H9 (cell line): ENCODE results near the gene TK2. TPM values are rescaled to one million over a fixed set of nuclear protein-coding genes. Genes with fewer than 3 reads are reported as not detected.

Experiments
- DNase-seq: peaks from one replicate; pipeline ENCODE4 v3.0.0-alpha.2; 2017
- H2AFZ ChIP-seq: one replicate; pipeline ENCODE4 v1.6.1; 2013; ENCODE audit warnings: mild to moderate bottlenecking, low read length, control low read depth, moderate library complexity
- H2AK5ac ChIP-seq: 2 replicates; pipeline ENCODE4 v1.6.1; 2013; ENCODE audit warnings: low read length, control low read depth, mixed read lengths; ENCODE audit not compliant: insufficient read length
- H2BK120ac ChIP-seq: one replicate; pipeline ENCODE4 v1.6.1; 2013; ENCODE audit warnings: low read depth, mild to moderate bottlenecking, low read length, control low read depth, inconsistent platforms; ENCODE audit not compliant: poor library complexity, severe bottlenecking
- H2BK12ac ChIP-seq: 2 replicates; pipeline ENCODE4 v1.6.1; 2013; ENCODE audit warnings: low read length, control low read depth, mixed read lengths, low read depth; ENCODE audit not compliant: insufficient read length
- H2BK15ac ChIP-seq: 2 replicates; pipeline ENCODE4 v1.6.1; 2013; ENCODE audit warnings: low read depth, low read length, control low read depth
- H2BK20ac ChIP-seq: one replicate; pipeline ENCODE4 v1.6.1; 2013; ENCODE audit warnings: low read depth, mild to moderate bottlenecking, low read length, control low read depth, inconsistent platforms; ENCODE audit not compliant: poor library complexity, severe bottlenecking
- H2BK5ac ChIP-seq: 2 replicates; pipeline ENCODE4 v1.6.1; 2013; ENCODE audit warnings: low read length, control low read depth, mixed read lengths; ENCODE audit not compliant: insufficient read length
- H3K14ac ChIP-seq: 2 replicates; pipeline ENCODE4 v1.6.1; 2013; ENCODE audit warnings: low read length, control low read depth; ENCODE audit not compliant: insufficient read depth
- H3K18ac ChIP-seq: 2 replicates; pipeline ENCODE4 v1.6.1; 2013; ENCODE audit warnings: low read depth, mild to moderate bottlenecking, mixed read lengths, low read length, control low read depth; ENCODE audit not compliant: insufficient read length
- H3K23ac ChIP-seq: 2 replicates; pipeline ENCODE4 v1.6.1; 2013; ENCODE audit warnings: low read length, control low read depth, mixed read lengths, low read depth; ENCODE audit not compliant: insufficient read length
- H3K23me2 ChIP-seq: 2 replicates; pipeline ENCODE4 v1.6.1; 2013; ENCODE audit warnings: low read depth, mild to moderate bottlenecking, mixed read lengths, low read length, control low read depth; ENCODE audit not compliant: insufficient read length, poor library complexity, severe bottlenecking
- H3K27ac ChIP-seq: 2 replicates; pipeline ENCODE4 v1.5.1; 2013; ENCODE audit warnings: low read length, control low read depth, mixed read lengths, low read depth; ENCODE audit not compliant: insufficient read length
- H3K27me3 ChIP-seq: 2 replicates; pipeline ENCODE4 v1.6.1; 2013; ENCODE audit warnings: low read length, control low read depth, inconsistent platforms; ENCODE audit not compliant: insufficient read depth
- H3K4ac ChIP-seq: 2 replicates; pipeline ENCODE4 v1.6.1; 2013; ENCODE audit warnings: low read depth, mild to moderate bottlenecking, control low read depth, inconsistent platforms, low read length, moderate library complexity
- H3K4me1 ChIP-seq: 2 replicates; pipeline ENCODE4 v1.6.1; 2013; ENCODE audit warnings: low read length, control low read depth, inconsistent platforms; ENCODE audit not compliant: insufficient read depth
- H3K4me2 ChIP-seq: 2 replicates; pipeline ENCODE4 v1.6.1; 2013; ENCODE audit warnings: low read length, control low read depth, mixed read lengths; ENCODE audit not compliant: insufficient read length, insufficient read depth
- H3K56ac ChIP-seq: 2 replicates; pipeline ENCODE4 v1.6.1; 2013; ENCODE audit warnings: low read depth, mild to moderate bottlenecking, mixed read lengths, low read length, control low read depth; ENCODE audit not compliant: insufficient read length
- H3K79me1 ChIP-seq: 2 replicates; pipeline ENCODE4 v1.6.1; 2013; ENCODE audit warnings: low read depth, mild to moderate bottlenecking, moderate library complexity, low read length, control low read depth, inconsistent platforms; ENCODE audit not compliant: insufficient read depth, poor library complexity, severe bottlenecking
- H3K79me2 ChIP-seq: 2 replicates; pipeline ENCODE4 v1.6.1; 2013; ENCODE audit warnings: low read length, control low read depth, inconsistent platforms; ENCODE audit not compliant: insufficient read depth
- H3K9ac ChIP-seq: 2 replicates; pipeline ENCODE4 v1.6.1; 2013; ENCODE audit warnings: low read length, control low read depth, mixed read lengths; ENCODE audit not compliant: insufficient read length; ENCODE audit errors: extremely low read depth
- H3K9me3 ChIP-seq: one replicate; pipeline ENCODE4 v1.6.1; 2013; ENCODE audit warnings: low read depth, low read length, inconsistent platforms; ENCODE audit not compliant: control insufficient read depth
- H3T11ph ChIP-seq: one replicate; pipeline ENCODE4 v1.6.1; 2013; ENCODE audit warnings: mild to moderate bottlenecking, low read length, control low read depth, inconsistent platforms
- H4K20me1 ChIP-seq: one replicate; pipeline ENCODE4 v1.6.1; 2013; ENCODE audit not compliant: control insufficient read depth, insufficient read length, insufficient read depth
- H4K5ac ChIP-seq: 2 replicates; pipeline ENCODE4 v1.6.1; 2013; ENCODE audit warnings: low read depth, mild to moderate bottlenecking, mixed read lengths, low read length, control low read depth; ENCODE audit not compliant: insufficient read length
- H4K8ac ChIP-seq: replicated peaks from 2 replicates; pipeline ENCODE4 v1.6.1; 2013; ENCODE audit warnings: low read length, control low read depth, mixed read lengths, low read depth; ENCODE audit not compliant: insufficient read length
- H4K91ac ChIP-seq: 2 replicates; pipeline ENCODE4 v1.6.1; 2013; ENCODE audit warnings: low read depth, mild to moderate bottlenecking, moderate library complexity, mixed read lengths, low read length, control low read depth; ENCODE audit not compliant: insufficient read length
- H3K27ac Mint-ChIP-seq, 3 experiments: 2 replicates in 2 of 3; 3 replicates in 1 of 3; pipeline ENCODE4 v1.8.0; 2020 to 2021; ENCODE audit warnings: mixed read lengths in 3 of 3, mild to moderate bottlenecking in 1 of 3, moderate library complexity in 1 of 3
- H3K27me3 Mint-ChIP-seq: 2 replicates; pipeline ENCODE4 v1.8.0; 2021; ENCODE audit warnings: low read depth, mild to moderate bottlenecking, moderate library complexity, mixed read lengths
- H3K36me3 Mint-ChIP-seq, 3 experiments: 2 replicates in 2 of 3; 3 replicates in 1 of 3; pipeline ENCODE4 v1.8.0; 2020 to 2021; ENCODE audit warnings: low read depth in 3 of 3, mixed read lengths in 3 of 3; ENCODE audit not compliant: insufficient read depth in 1 of 3
- H3K4me1 Mint-ChIP-seq, 2 experiments: 2 replicates each; pipeline ENCODE4 v1.8.0; 2020; ENCODE audit warnings: mixed read lengths in 2 of 2
- H3K4me3 Mint-ChIP-seq, 2 experiments: 2 replicates in 1 of 2; 3 replicates in 1 of 2; pipeline ENCODE4 v1.8.0; 2020 to 2021; ENCODE audit warnings: mild to moderate bottlenecking in 2 of 2, mixed read lengths in 2 of 2, moderate library complexity in 1 of 2
- H3K9me3 Mint-ChIP-seq, 2 experiments: 2 replicates in 1 of 2; 3 replicates in 1 of 2; pipeline ENCODE4 v1.8.0; 2020; ENCODE audit warnings: mild to moderate bottlenecking in 2 of 2, mixed read lengths in 2 of 2, moderate library complexity in 1 of 2
- WGBS: extraction: QIAGEN DNeasy Blood & Tissue Kit; methylation state at CpG from one replicate; pipeline ENCODE4 v1.1.7; 2013; ENCODE audit warnings: missing lambda C conversion rate, low lambda C conversion rate, mixed read lengths; ENCODE audit not compliant: insufficient read length; ENCODE audit errors: extremely low coverage; 5-methylcytosine and 5-hydroxymethylcytosine counted together
- total RNA-seq: library from RNA; stranded (reverse); gene quantifications from 2 replicates; pipeline ENCODE4 v1.2.1, GENCODE V29; 2021
- TF ChIP-seq, protein P1 (sequence below): fragments of 200-600 bp; sonication (generic); conservative IDR thresholded peaks from 3 replicates; pipeline ENCODE4 v1.8.0; 2021; ENCODE audit warnings: antibody characterized with exemption, mild to moderate bottlenecking

The TK2 gene
- total RNA-seq, 1 experiment from 2014 or later, result 5.2 TPM

DNA sequence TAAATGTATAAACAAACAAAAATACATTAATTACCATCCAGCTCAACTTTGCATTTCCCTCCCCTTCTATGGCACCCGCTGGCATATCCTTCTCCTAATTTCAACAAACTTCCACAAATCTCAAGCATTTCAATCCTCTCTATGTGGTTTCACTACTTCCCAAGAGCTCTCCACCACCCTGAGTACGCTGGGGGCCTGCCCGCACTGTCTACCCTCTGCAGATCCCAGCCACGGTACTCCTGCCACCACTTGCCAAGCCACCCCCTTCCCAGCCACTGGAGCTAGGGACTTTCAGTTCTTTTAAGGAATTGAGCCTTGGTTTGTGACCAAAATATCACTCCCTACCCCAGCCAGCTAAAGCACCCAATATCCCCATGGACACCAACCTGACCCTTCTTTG lies 1.9 kb downstream of the TK2 start:
- Histone ChIP-seq H3K56ac (no peak overlapping the region), H4K8ac (no peak overlapping the region), H3K9ac (no peak overlapping the region), H3T11ph (no peak overlapping the region), H2AK5ac (no peak overlapping the region), H3K27ac (no peak overlapping the region), H3K4me1 (no peaks in the 10 kb centered on the region), H3K79me1 (no peaks in the 10 kb centered on the region), H2BK20ac (no peak overlapping the region), H2BK15ac (no peak overlapping the region), H3K4ac (no peak overlapping the region), H4K91ac (no peak overlapping the region), H3K79me2 (no peaks in the 10 kb centered on the region), H4K20me1 (no peaks in the 10 kb centered on the region), H3K4me2 (no peak overlapping the region), H3K27me3 (no peaks in the 10 kb centered on the region; the same call in 1 of the 2 replicates), H2BK5ac (no peak overlapping the region), H2BK12ac (no peak overlapping the region), H4K5ac (no peak overlapping the region), H3K9me3 (no peaks in the 10 kb centered on the region), H2AFZ (no peak overlapping the region), H3K23ac (no peak overlapping the region), H2BK120ac (no peak overlapping the region), H3K14ac (no peak overlapping the region), H3K23me2 (peaks cover 12% of the 10 kb centered on the region), H3K18ac (no peak overlapping the region)
- Mint-ChIP-seq H3K4me1 (peaks cover 13 to 14% of the 10 kb centered on the region in 2 experiments), H3K27ac (no peak overlapping the region; a peak in 1 of 7 replicates), H3K4me3 (no peak overlapping the region), H3K36me3 (peaks cover 2 to 10% (median 4%) of the 10 kb centered on the region in 3 experiments; a peak in 5 of 7 replicates), H3K27me3 (peaks cover 11% of the 10 kb centered on the region), H3K9me3 (peaks cover 3 to 5% of the 10 kb centered on the region in 2 experiments; a peak in 2 of 5 replicates)
- DNase-seq, result no peak
- no CpG with 5 or more reads among the region's 4 CpGs for WGBS
- TF ChIP-seq, protein P1, sequence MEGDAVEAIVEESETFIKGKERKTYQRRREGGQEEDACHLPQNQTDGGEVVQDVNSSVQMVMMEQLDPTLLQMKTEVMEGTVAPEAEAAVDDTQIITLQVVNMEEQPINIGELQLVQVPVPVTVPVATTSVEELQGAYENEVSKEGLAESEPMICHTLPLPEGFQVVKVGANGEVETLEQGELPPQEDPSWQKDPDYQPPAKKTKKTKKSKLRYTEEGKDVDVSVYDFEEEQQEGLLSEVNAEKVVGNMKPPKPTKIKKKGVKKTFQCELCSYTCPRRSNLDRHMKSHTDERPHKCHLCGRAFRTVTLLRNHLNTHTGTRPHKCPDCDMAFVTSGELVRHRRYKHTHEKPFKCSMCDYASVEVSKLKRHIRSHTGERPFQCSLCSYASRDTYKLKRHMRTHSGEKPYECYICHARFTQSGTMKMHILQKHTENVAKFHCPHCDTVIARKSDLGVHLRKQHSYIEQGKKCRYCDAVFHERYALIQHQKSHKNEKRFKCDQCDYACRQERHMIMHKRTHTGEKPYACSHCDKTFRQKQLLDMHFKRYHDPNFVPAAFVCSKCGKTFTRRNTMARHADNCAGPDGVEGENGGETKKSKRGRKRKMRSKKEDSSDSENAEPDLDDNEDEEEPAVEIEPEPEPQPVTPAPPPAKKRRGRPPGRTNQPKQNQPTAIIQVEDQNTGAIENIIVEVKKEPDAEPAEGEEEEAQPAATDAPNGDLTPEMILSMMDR, result no peak
